Renal pelvis (tissue), 4 donors: ENCODE measurements around the gene CBR3. TPM values are rescaled to one million over a fixed set of nuclear protein-coding genes. Genes with fewer than 3 reads are reported as not detected.
A peak's percentile ranks its signal among the peaks of the same experiment; 100 is the strongest.

Source experiments
- DNase-seq: peaks from one replicate; pipeline ENCODE4 v3.0.0-alpha.2; 2013
- polyA plus RNA-seq, 3 donors: library from polyadenylated mRNA; unstranded; fragments of 120-200 nt; gene quantifications; one replicate each; pipeline ENCODE4 v1.2.1, GENCODE V29; 2013; ENCODE audit not compliant: insufficient read length in 3 of 3

The CBR3 gene
- polyA plus RNA-seq, 3 donors: 0.75 to 1.4 (median 0.81) TPM

- DNase-seq: no peak
Measured at GRCh38 chr21:36148886-36149285, 14.0 kb downstream of the CBR3 start.

- peak; percentile 62 for DNase-seq
Measured at GRCh38 chr21:36149788-36150711, 15.2 kb downstream of the CBR3 start.

GRCh38 chr21:36155603-36156338 lies 20.9 kb downstream of the CBR3 start:
- DNase-seq: no peak

GRCh38 chr21:36156339-36156814 lies 21.5 kb downstream of the CBR3 start:
- peak; percentile 97 for DNase-seq

GRCh38 chr21:36156815-36157670 lies 22.2 kb downstream of the CBR3 start, which contains the start of gene DOP1B:
Gene DOP1B, plus strand, starts transcription at chr21:36156824. Its CDS starts 7,910 bp downstream, at chr21:36164734.
- no peak for DNase-seq

GRCh38 chr21:36159356-36159921 lies 24.6 kb downstream of the CBR3 start:
- DNase-seq: no peak

GRCh38 chr21:36160850-36161178 lies 25.9 kb downstream of the CBR3 start:
- no peak for DNase-seq

- no peak for DNase-seq
Measured at GRCh38 chr21:36162631-36163030, 27.8 kb downstream of the CBR3 start.

GRCh38 chr21:36163750-36164741 lies 29.2 kb downstream of the CBR3 start:
- no peak for DNase-seq

- no peak for DNase-seq
Measured at GRCh38 chr21:36165356-36165755, 30.5 kb downstream of the CBR3 start.

GRCh38 chr21:36166705-36167104 lies 31.8 kb downstream of the CBR3 start:
- peak; percentile 49 for DNase-seq

- DNase-seq: no peak
Measured at GRCh38 chr21:36167541-36167940, 32.7 kb downstream of the CBR3 start.

- no peak for DNase-seq
Measured at GRCh38 chr21:36169470-36170128, 34.7 kb downstream of the CBR3 start.

- DNase-seq: no peak
Measured at GRCh38 chr21:36170823-36171222, 35.9 kb downstream of the CBR3 start.

GRCh38 chr21:36171336-36171735 lies 36.5 kb downstream of the CBR3 start:
- DNase-seq: no peak

GRCh38 chr21:36171741-36172331 lies 37.0 kb downstream of the CBR3 start:
- DNase-seq: no peak

GRCh38 chr21:36174780-36175179 lies 39.9 kb downstream of the CBR3 start:
- DNase-seq: no peak

GRCh38 chr21:36175771-36176565 lies 41.1 kb downstream of the CBR3 start:
- DNase-seq: no peak
